ENCODE measurements around the gene AFDN. TPM values are rescaled to one million over a fixed set of nuclear protein-coding genes. Genes with fewer than 3 reads are reported as not detected.

AFDN gene
- polyA plus RNA-seq, 1 donor from 2014 or later = 5.7 TPM

- no peaks in the 10 kb centered on the region for H3K27me3 Mint-ChIP-seq
- H3K36me3 Mint-ChIP-seq = peaks cover 4% of the 10 kb centered on the region
- no peak overlapping the region for H3K27ac Mint-ChIP-seq
- no peaks in the 10 kb centered on the region for H3K4me1 Mint-ChIP-seq
- no peak overlapping the region for H3K4me3 Mint-ChIP-seq
- H3K9me3 Mint-ChIP-seq = no peaks in the 10 kb centered on the region
Observed at GRCh38 chr6:167937948-167938911, 111.5 kb downstream of the AFDN start.

GRCh38 chr6:167941822-167942221 is 115.1 kb downstream of the AFDN start:
- no peak overlapping the region for H3K27ac Mint-ChIP-seq
- no peaks in the 10 kb centered on the region for H3K36me3 Mint-ChIP-seq
- H3K4me1 Mint-ChIP-seq = no peaks in the 10 kb centered on the region
- H3K9me3 Mint-ChIP-seq = no peaks in the 10 kb centered on the region
- H3K4me3 Mint-ChIP-seq = no peak overlapping the region
- no peaks in the 10 kb centered on the region for H3K27me3 Mint-ChIP-seq

DNA sequence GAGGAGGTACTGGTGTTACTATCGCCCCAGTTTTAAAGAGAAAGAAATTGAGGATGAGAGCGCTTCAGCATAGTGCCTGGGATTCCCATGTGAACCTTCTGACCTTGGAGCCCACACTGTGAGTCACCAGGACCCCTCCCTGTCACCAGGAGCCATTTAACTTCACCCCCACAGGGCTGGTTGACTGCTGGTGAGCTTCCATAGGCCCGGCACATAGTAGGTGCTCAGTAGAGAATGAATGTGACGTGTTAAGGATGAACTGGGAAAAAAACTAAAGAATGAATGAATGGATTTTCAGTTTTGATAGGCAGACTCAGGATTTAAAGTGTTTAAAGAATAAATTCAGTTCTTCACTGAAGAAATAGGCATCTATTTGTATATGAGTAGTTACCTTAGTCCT is 117.4 kb downstream of the AFDN start:
- H3K27ac Mint-ChIP-seq = no peak overlapping the region
- H3K27me3 Mint-ChIP-seq = no peaks in the 10 kb centered on the region
- no peak overlapping the region for H3K4me3 Mint-ChIP-seq
- H3K4me1 Mint-ChIP-seq = no peaks in the 10 kb centered on the region
- H3K36me3 Mint-ChIP-seq = peaks cover 3% of the 10 kb centered on the region
- H3K9me3 Mint-ChIP-seq = no peaks in the 10 kb centered on the region

- no peak overlapping the region for H3K27ac Mint-ChIP-seq
- H3K4me3 Mint-ChIP-seq = no peak overlapping the region
- no peaks in the 10 kb centered on the region for H3K27me3 Mint-ChIP-seq
- H3K4me1 Mint-ChIP-seq = no peaks in the 10 kb centered on the region
- no peaks in the 10 kb centered on the region for H3K9me3 Mint-ChIP-seq
- peaks cover 13% of the 10 kb centered on the region for H3K36me3 Mint-ChIP-seq
Observed at GRCh38 chr6:167946007-167946406, 119.3 kb downstream of the AFDN start.

DNA sequence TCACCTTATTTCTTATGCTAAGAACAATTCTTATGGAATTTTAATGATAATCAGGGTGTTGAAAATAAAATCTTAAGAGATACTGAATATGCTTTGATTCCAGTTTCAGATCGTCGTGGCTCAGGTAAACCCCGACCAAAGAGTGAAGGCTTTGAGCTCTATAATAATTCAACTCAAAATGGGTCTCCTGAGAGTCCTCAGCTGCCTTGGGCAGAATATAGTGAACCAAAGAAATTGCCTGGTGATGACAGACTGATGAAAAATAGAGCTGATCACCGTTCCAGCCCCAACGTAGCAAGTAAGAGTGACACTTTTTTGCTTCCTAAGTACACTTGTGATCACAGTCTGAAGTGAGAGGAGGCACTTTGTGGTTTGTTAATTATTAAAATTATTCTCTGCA is 119.9 kb downstream of the AFDN start:
- H3K4me1 Mint-ChIP-seq = no peaks in the 10 kb centered on the region
- H3K27me3 Mint-ChIP-seq = no peaks in the 10 kb centered on the region
- H3K36me3 Mint-ChIP-seq = peaks cover 14% of the 10 kb centered on the region
- no peak overlapping the region for H3K27ac Mint-ChIP-seq
- no peaks in the 10 kb centered on the region for H3K9me3 Mint-ChIP-seq
- no peak overlapping the region for H3K4me3 Mint-ChIP-seq

DNA sequence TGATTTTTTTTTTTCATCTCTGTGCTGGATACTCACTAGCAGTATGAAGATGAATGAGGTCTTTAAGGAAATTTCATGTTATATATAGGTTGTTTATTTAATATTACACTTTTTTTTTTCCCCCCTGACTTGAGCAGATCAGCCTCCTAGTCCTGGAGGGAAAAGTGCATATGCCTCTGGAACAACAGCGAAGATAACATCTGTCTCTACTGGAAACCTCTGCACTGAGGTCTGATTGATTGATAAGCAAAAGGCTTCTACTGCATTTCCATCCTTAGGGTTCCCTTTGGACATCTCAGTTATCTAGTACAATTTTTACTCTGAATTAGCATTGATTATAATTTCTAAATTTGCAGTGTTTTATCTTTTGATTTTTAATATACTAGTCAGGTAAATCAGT is 121.0 kb downstream of the AFDN start:
- Mint-ChIP-seq H3K27ac (no peak overlapping the region), H3K36me3 (peaks cover 22% of the 10 kb centered on the region), H3K4me1 (no peaks in the 10 kb centered on the region), H3K27me3 (no peaks in the 10 kb centered on the region), H3K9me3 (no peaks in the 10 kb centered on the region), H3K4me3 (no peak overlapping the region)

GRCh38 chr6:167948716-167949115 is 122.0 kb downstream of the AFDN start:
- Mint-ChIP-seq H3K27ac (no peak overlapping the region), H3K27me3 (no peaks in the 10 kb centered on the region), H3K36me3 (peaks cover 22% of the 10 kb centered on the region), H3K4me3 (no peak overlapping the region), H3K4me1 (no peaks in the 10 kb centered on the region), H3K9me3 (no peaks in the 10 kb centered on the region)

DNA sequence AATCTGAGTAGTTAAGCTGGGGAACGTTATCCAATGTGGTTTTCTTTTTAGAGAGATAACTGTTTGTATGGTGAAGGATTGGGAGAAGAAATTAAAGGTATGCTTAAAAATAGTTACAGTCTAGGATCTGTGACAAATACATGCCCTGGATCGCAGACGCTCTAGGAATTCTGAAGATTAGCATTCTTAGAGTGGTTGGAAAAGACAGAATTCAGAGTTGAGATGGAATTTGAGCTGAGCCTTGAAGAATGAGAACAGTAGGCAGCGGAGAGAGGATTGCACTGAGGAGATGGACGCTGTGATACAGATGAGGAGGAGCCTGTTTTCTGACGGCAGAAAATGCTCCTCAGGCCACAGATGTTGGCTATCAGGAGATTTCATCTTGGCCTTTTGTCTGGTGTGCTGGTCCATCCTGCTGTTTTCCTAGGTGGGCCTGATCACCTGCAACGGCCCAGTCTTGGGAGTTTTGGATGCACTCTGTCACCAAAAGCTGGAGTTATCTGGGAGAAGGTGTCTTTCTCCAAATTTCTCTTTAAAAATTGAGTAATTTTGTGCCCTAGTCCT is 122.5 kb downstream of the AFDN start:
- Mint-ChIP-seq H3K9me3 (no peaks in the 10 kb centered on the region), H3K36me3 (peaks cover 22% of the 10 kb centered on the region), H3K4me1 (no peaks in the 10 kb centered on the region), H3K27ac (no peak overlapping the region), H3K4me3 (no peak overlapping the region), H3K27me3 (no peaks in the 10 kb centered on the region)

DNA sequence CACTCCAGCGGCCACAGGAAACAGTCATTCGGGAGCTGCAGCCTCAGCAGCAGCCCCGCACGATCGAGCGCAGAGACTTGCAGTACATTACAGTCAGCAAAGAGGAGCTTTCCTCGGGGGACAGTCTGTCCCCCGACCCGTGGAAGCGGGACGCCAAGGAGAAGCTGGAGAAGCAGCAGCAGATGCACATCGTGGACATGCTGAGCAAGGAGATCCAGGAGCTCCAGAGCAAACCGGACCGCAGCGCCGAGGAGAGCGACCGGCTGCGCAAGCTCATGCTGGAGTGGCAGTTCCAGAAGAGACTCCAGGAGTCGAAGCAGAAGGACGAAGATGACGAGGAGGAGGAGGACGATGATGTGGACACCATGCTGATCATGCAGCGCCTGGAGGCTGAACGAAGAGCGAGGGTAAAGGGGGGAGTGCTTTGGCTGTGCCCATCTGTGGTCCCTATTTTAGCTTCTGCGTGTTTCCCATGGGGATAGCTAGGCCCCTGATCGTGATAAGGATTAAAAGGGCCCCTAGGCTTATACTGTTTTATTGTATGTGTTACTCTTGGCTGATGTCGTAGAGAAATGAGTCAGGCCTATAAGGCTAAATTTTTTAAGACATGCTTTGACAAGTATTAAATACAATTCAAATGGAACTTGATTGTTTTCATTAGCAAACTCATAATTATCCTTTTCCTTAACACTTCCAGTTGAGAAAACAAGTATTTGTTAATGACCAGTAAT is 125.2 kb downstream of the AFDN start:
- H3K27me3 Mint-ChIP-seq = no peaks in the 10 kb centered on the region
- peaks cover 0 to 3% (median 0%) of the 10 kb centered on the region in 3 donors for H3K4me1 Mint-ChIP-seq
- no peaks in the 10 kb centered on the region for H3K9me3 Mint-ChIP-seq
- H3K4me3 Mint-ChIP-seq = no peak overlapping the region
- peaks cover 32% of the 10 kb centered on the region for H3K36me3 Mint-ChIP-seq
- no peak overlapping the region for H3K27ac Mint-ChIP-seq

GRCh38 chr6:167952512-167952859 is 125.8 kb downstream of the AFDN start:
- no peak overlapping the region for H3K27ac Mint-ChIP-seq
- no peaks in the 10 kb centered on the region for H3K9me3 Mint-ChIP-seq
- no peaks in the 10 kb centered on the region for H3K27me3 Mint-ChIP-seq
- H3K4me1 Mint-ChIP-seq = peaks cover 0 to 3% (median 0%) of the 10 kb centered on the region in 3 donors
- peaks cover 32% of the 10 kb centered on the region for H3K36me3 Mint-ChIP-seq
- H3K4me3 Mint-ChIP-seq = no peak overlapping the region

DNA sequence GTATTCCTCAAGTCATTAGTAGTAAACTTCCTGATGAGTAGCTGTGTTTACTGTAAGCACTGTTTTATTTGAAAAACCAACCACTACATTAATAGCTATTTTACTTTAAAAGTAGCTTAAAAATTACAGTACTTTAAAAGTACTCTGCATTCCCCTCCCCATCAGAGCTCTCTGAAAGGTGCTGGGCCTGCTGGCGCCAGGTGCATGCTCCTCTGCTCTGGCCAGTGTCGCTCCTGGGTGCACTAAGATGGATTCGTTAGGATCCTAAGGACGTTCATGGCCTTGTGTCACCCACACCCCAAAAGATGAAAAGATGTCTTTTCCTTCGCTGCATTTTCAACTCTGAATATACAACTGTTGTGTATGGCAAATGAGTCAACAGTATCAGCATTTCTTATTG is 126.8 kb downstream of the AFDN start:
- Mint-ChIP-seq H3K4me1 (peaks cover 0 to 3% (median 0%) of the 10 kb centered on the region in 3 donors), H3K9me3 (no peaks in the 10 kb centered on the region), H3K36me3 (peaks cover 36% of the 10 kb centered on the region), H3K27ac (no peak overlapping the region), H3K27me3 (no peaks in the 10 kb centered on the region), H3K4me3 (no peak overlapping the region)

- Mint-ChIP-seq H3K4me3 (no peak overlapping the region), H3K4me1 (peaks cover 0 to 3% (median 0%) of the 10 kb centered on the region in 3 donors), H3K27ac (no peak overlapping the region), H3K9me3 (no peaks in the 10 kb centered on the region), H3K27me3 (no peaks in the 10 kb centered on the region), H3K36me3 (peaks cover 33% of the 10 kb centered on the region)
Observed at GRCh38 chr6:167954151-167954550, 127.4 kb downstream of the AFDN start.

DNA sequence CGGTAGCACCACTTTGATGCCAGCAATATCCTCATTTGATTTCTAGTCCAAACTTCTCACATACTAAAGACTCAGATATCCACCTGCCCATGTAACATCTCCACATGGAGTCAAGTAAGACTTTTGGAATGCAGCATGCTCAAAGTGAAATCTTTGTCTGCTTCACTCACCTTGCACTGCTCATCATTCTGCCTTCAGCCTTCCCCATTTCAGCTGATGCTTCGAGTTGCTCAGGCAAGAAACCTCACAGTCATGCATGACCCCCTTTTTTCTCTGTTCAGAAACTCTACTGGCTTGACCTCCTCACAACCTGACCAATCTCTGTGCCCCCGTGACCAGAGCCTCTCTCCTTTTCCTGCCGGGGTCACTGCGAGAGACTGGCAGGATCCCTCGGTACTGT is 129.8 kb downstream of the AFDN start:
- Mint-ChIP-seq H3K9me3 (no peaks in the 10 kb centered on the region), H3K27me3 (no peaks in the 10 kb centered on the region), H3K27ac (peak overlapping the region in 1 of 3 donors; percentile 12), H3K4me1 (peaks cover 0 to 3% (median 0%) of the 10 kb centered on the region in 3 donors), H3K36me3 (peaks cover 24% of the 10 kb centered on the region), H3K4me3 (no peak overlapping the region)

- H3K27me3 Mint-ChIP-seq = no peaks in the 10 kb centered on the region
- H3K4me1 Mint-ChIP-seq = peaks cover 0 to 3% (median 0%) of the 10 kb centered on the region in 3 donors
- H3K36me3 Mint-ChIP-seq = peaks cover 20% of the 10 kb centered on the region
Observed at GRCh38 chr6:167956983-167957492, 130.3 kb downstream of the AFDN start.

GRCh38 chr6:167957626-167958025 is 130.9 kb downstream of the AFDN start:
- no peak overlapping the region for H3K4me3 Mint-ChIP-seq
- peak overlapping the region in 1 of 3 donors; percentile 75 for H3K27ac Mint-ChIP-seq
- H3K27me3 Mint-ChIP-seq = no peaks in the 10 kb centered on the region
- peaks cover 16% of the 10 kb centered on the region for H3K36me3 Mint-ChIP-seq
- H3K4me1 Mint-ChIP-seq = peaks cover 0 to 5% (median 0%) of the 10 kb centered on the region in 3 donors
- H3K9me3 Mint-ChIP-seq = no peaks in the 10 kb centered on the region

More at GRCh38 chr6:167956983-167957492, 130.3 kb downstream of the AFDN start:
- Mint-ChIP-seq H3K4me3 (peak overlapping the region in 1 of 4 donors; percentile 27), H3K9me3 (no peaks in the 10 kb centered on the region), H3K27ac (peak overlapping the region in 1 of 3 donors; percentile 75)

All from IgD-negative memory B cell (primary cell).